ENCODE measurements around the gene NFXL1. TPM values are rescaled to one million over a fixed set of nuclear protein-coding genes. Genes with fewer than 3 reads are reported as not detected.

NFXL1 gene
- total and polyA plus RNA-seq, 2 of the 4 experiments (the other 2 are of a cell fraction): 13.9 to 23.1 TPM

DNA sequence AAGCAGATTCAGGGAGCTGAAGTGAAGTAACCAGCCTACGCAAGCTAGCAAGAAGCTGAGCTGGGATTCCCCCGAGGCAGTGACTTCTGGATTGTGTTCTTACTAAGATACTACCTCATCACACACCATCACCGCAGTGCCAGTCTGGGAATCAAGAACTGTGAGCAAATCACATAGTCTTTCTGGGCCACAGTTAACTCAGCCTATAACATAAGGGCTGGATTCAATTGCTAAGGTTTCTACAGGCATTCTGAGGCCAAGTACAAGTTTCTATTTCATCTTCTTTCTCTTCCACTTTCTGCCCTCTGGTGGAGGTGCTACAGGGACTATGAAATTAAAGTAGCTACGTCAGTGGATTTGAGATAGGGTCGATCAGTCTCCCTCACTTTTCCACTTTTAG lies 75.1 kb downstream of the NFXL1 start:
- no peak for ATAC-seq (ENCODE audit: low read depth)
- H4K20me1 ChIP-seq (ENCODE audit: insufficient read depth, low read length): no peaks in the 10 kb centered on the region
- H3K23ac ChIP-seq (ENCODE audit: low read depth, low read length): no peak overlapping the region
- no peak overlapping the region for H3K56ac ChIP-seq (ENCODE audit: extremely low read depth, insufficient read depth, low read length)
- dilution Hi-C loops (cut with HindIII; ENCODE audit: low sequenced_read_pairs, unreplicated experiment) (no loop called here), intact Hi-C loops (cut with micrococcal nuclease) (loop anchor here (5.0 kb wide), 1 partner anchor 73 kb away; the partner anchor contains the start of gene NFXL1), in situ Hi-C loops (cut with MboI; ENCODE audit: low sequenced_read_pairs) (loop anchor here (10.0 kb wide), 1 partner anchor 134 kb away; no protein-coding TSS in a partner anchor)
- peak overlapping the region; percentile 54 for H2AK5ac ChIP-seq (ENCODE audit: low read depth, low read length)
- no peak overlapping the region for H4K5ac ChIP-seq (ENCODE audit: low read depth, low read length)
- H4K91ac ChIP-seq (ENCODE audit: insufficient read depth, low read depth, low read length): 0 out of 2 replicates have a peak overlapping the region, but pooled peaks have one; percentile 8
- peak; percentile 62 for DNase-seq
- H2BK15ac ChIP-seq (ENCODE audit: low read depth, low read length): no peak overlapping the region
- no peaks in the 10 kb centered on the region for H3K9me3 ChIP-seq (ENCODE audit: control insufficient read depth, insufficient read depth, low read length)
- POLR2A ChIA-PET (ENCODE audit: unreplicated experiment): no interaction called here
- H3K36me3 ChIP-seq (ENCODE audit: control insufficient read depth, insufficient read depth, low read length): no peaks in the 10 kb centered on the region
- H3K9me1 ChIP-seq (ENCODE audit: insufficient read depth, low read length): peaks cover 8% of the 10 kb centered on the region
- H3K4me3 ChIP-seq (ENCODE audit: insufficient read depth, low read depth, low read length): no peak overlapping the region
- TF ChIP-seq RCOR1 (IDR thresholded peaks at IDR 0.05; ENCODE audit: insufficient replicate concordance, low read length): no peak
- no peak for TF ChIP-seq SMC3 (IDR thresholded peaks at IDR 0.05; ENCODE audit: low read depth, low read length)
- TF ChIP-seq MAZ (IDR thresholded peaks at IDR 0.05; ENCODE audit: borderline replicate concordance, low read depth, low read length): no peak
- TF ChIP-seq, protein P1, sequence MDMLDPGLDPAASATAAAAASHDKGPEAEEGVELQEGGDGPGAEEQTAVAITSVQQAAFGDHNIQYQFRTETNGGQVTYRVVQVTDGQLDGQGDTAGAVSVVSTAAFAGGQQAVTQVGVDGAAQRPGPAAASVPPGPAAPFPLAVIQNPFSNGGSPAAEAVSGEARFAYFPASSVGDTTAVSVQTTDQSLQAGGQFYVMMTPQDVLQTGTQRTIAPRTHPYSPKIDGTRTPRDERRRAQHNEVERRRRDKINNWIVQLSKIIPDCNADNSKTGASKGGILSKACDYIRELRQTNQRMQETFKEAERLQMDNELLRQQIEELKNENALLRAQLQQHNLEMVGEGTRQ (IDR thresholded peaks at IDR 0.05; ENCODE audit: low read depth, low read length): no peak
- no peak for TF ChIP-seq POLR2A (IDR thresholded peaks at IDR 0.05; ENCODE audit: low read depth, low read length)
- TF ChIP-seq, protein P2, sequence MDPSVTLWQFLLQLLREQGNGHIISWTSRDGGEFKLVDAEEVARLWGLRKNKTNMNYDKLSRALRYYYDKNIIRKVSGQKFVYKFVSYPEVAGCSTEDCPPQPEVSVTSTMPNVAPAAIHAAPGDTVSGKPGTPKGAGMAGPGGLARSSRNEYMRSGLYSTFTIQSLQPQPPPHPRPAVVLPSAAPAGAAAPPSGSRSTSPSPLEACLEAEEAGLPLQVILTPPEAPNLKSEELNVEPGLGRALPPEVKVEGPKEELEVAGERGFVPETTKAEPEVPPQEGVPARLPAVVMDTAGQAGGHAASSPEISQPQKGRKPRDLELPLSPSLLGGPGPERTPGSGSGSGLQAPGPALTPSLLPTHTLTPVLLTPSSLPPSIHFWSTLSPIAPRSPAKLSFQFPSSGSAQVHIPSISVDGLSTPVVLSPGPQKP (IDR thresholded peaks at IDR 0.05; ENCODE audit: borderline replicate concordance, low read depth, low read length): no peak
- TF ChIP-seq BHLHE40 (IDR thresholded peaks at IDR 0.05; ENCODE audit: low read depth, low read length): no peak
- TF ChIP-seq FOS (IDR thresholded peaks at IDR 0.05; ENCODE audit: low read depth, low read length): no peak
- TF ChIP-seq MXI1 (IDR thresholded peaks at IDR 0.05; ENCODE audit: borderline replicate concordance, low read depth, low read length): no peak
- TF ChIP-seq MAFK (IDR thresholded peaks at IDR 0.05; ENCODE audit: low read depth, low read length): no peak
- TF ChIP-seq CHD1 (IDR thresholded peaks at IDR 0.05; ENCODE audit: low read depth, low read length): no peak
- no peak for TF ChIP-seq RFX5 (IDR thresholded peaks at IDR 0.05; ENCODE audit: low read depth, low read length)
- H3K4ac ChIP-seq (ENCODE audit: low read depth, low read length): peak overlapping the region; percentile 30; the same call in 1 of the 2 replicates
- peak overlapping the region; percentile 38; the same call in 1 of the 2 replicates for H2BK20ac ChIP-seq (ENCODE audit: low read depth, low read length)
- no peak overlapping the region for H3K14ac ChIP-seq (replicated peaks; ENCODE audit: low read depth, low read length)
- peaks cover 26% of the 10 kb centered on the region for H3K4me1 ChIP-seq (ENCODE audit: control insufficient read depth, insufficient read depth, low read length)
- H2BK120ac ChIP-seq (ENCODE audit: low read depth, low read length): peak overlapping the region; percentile 3; the same call in 1 of the 2 replicates
- H3K27me3 ChIP-seq (ENCODE audit: control insufficient read depth, insufficient read depth, low read length): no peaks in the 10 kb centered on the region
- no peak overlapping the region for H3K18ac ChIP-seq (ENCODE audit: low read depth, low read length)
- H2BK5ac ChIP-seq (ENCODE audit: low read depth, low read length, poor library complexity, severe bottlenecking): peak overlapping the region; percentile 2
- H2AFZ ChIP-seq (replicated peaks; ENCODE audit: low read length, poor library complexity): no peak overlapping the region
- H3K4me2 ChIP-seq (ENCODE audit: low read depth, low read length): no peak overlapping the region
- BruUV-seq (replicated peaks): no TSS peak
- H2AK9ac ChIP-seq (replicated peaks; ENCODE audit: low read depth, low read length, poor library complexity): no peak overlapping the region
- H3K27ac ChIP-seq (ENCODE audit: insufficient read depth, low read length): no peak overlapping the region
- H3K9ac ChIP-seq (ENCODE audit: low read depth, low read length): no peak overlapping the region
- H3K79me1 ChIP-seq (ENCODE audit: low read depth in 1 of 2, low read length in 2 of 2): no peaks in the 10 kb centered on the region; a peak in 1 of 4 replicates
- H4K8ac ChIP-seq (ENCODE audit: low read depth in 2 of 2, low read length in 2 of 2): peak overlapping the region in 1 of 2 experiments; percentile 22; a peak in 1 of 4 replicates
- CTCF ChIA-PET: interaction anchor here (0.5 to 1.7 kb wide), 9 partner anchors 9 to 413 kb away, joined by 3 to 6 read pairs (median 3); no protein-coding TSS in a partner anchor
- WGBS, 2 experiments (ENCODE audit: extremely low coverage in 2 of 2, insufficient read length in 1 of 2): no CpG with 5 or more reads among the region's 5 CpGs
